HG02678 (cell line): Measurements from ENCODE around the gene CNNM1.

Experiments
- ATAC-seq: cut with Tn5 transposase; IDR thresholded peaks from one replicate; pipeline ENCODE4 v1.9.1; 2021; ENCODE audit warnings: mild to moderate bottlenecking, moderate library complexity; ENCODE audit not compliant: unreplicated experiment

CNNM1 gene

DNA sequence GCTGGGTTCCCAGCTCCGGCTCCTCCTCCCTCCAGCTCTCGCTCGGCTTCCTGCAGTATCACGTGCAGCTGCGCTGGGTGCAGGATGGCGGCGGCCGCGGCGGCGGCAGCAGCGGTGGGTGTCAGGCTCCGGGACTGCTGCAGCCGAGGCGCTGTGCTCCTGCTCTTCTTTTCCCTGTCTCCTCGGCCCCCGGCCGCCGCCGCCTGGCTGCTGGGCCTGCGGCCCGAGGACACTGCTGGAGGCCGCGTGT is at the start of gene CNNM1:
Gene CNNM1, plus strand, starts transcription at position 53 of the 250 bp plus-strand sequence. Its CDS starts 32 bp downstream, at position 85.
- peak; percentile 53 for ATAC-seq

DNA sequence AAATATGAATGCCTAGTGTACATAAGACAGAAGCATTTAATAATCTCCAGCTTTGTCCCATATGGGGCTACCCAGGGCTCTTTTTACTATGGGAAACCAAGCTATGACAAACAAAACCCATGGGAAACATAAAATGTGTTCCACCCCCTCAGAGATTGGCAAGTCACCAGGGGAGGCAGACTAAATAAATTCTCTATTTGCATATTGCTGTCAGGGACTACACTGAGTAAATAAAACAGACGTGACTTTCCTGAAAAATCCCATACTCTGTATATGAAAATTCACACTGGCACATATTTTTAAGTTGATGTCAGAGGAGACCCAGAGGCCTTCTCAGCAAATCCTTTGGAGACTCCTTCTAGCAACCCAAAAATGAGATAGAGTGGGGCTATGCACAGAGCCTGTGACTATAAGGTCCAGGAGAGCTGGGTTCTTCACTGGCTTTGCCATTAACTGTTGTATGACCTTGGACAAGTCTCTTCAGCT is 49.5 kb upstream of the CNNM1 start:
- peak; percentile 28 for ATAC-seq

DNA sequence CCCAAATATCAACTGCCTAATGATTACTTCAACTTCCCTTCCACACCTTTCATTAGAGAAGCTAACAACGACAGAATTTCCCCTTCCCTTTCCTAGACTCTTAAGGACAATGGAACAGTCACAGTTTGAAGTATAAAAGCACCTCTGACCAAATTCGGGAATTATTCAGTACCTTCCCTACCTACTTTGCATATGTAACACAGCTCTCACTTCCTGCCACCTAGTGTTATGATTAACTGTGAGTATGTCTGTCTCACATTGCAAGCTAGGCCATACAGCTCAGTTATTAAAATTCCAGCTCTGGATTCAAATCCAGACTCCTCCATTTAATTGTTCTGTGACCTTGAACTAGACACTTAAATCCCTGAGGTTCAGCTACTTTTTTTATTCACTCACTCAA is 48.7 kb upstream of the CNNM1 start:
- peak; percentile 76 for ATAC-seq

DNA sequence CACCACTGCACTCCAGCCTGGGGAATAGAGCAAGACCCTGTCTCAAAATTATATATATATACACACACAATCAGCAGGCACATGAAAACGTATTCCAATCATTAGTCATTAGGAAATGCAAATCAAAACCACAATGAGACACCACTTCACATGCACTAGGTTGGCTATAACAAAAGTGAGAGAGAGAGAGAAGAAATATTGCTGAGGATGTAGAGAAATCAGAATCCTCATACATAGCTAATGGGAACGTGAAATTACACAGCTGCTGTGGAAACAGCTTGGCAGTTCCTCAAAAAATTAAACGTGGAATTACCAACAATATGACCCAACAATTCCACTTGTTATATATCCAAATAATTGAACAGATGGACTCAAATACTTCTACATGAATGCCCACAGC is 43.3 kb upstream of the CNNM1 start:
- no peak for ATAC-seq

DNA sequence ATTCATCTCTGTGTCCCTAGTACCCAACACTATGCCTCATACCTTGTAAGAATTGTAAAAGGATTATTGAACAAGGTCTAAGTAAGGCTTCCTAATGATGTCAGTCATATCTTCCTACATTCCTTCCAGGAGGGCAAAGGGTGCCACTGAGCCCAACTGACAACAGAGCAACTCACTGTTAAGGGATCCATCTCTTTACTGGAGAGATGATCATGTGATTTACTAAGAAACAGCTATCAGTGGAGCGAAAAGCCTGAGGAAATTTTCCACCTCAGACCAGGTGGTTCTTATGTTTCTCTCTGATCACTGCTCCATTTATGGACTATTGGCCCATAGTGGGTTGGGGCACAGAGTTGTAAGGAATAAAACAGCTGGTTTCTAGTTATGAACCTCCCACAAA is 38.9 kb upstream of the CNNM1 start:
- no peak for ATAC-seq

DNA sequence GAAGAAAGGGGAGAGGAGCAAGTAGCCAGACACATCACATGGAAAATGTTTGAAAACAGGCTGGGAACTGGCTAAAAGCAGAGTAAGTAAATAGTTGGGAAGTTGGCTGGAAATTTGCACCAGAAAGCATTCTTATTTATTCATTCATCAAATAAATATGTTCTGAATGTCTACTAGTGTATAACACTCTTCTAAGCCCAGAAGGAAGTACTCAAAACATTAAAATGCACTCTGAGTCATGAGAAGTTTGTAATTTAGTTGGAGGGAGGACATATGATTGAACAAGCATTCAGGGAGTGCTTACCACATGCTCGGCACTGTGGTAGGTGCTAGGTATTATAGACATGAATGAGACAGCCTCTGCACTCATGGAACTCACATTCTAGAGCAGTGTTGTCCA is 37.0 kb upstream of the CNNM1 start:
- ATAC-seq, result no peak

DNA sequence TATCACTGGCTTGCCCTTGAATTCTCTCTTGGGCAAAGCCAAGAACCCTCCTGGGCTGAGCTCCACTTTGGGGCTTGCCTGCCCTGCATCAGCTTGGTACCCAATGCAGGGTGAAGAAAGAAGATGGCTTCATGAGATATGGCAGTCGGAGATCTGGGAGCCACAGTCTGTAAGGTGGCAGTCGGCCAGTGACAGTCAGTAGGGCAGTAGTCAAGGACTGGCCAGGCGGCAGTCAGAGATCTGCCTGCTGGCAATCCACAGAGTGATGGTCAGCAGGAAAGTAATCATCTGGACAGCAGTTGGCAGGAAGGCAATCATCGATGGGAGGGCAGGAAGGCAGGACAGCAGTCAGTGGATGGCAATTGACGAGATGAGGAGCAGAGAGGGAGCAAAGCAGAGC is 32.6 kb upstream of the CNNM1 start:
- no peak for ATAC-seq

DNA sequence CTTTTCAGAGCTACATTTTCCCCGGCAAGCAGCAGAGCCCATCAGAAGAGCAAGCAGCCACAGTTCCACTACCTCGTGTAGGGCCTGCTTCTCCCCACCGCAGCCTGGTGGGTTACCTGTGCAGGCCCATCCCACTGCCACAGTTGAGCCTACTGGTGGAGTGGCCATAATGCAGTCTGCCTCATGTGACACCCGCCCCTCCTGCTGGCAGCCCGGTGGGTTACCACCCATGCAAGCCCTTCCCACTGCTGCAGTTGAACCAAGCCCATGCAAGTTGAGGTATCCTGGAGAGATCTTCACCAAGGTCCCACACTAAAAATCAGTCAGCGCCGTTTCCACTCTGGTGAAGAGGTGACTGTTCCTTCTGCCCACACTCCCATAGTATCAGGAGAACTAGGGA is 32.1 kb upstream of the CNNM1 start:
- no peak for ATAC-seq

DNA sequence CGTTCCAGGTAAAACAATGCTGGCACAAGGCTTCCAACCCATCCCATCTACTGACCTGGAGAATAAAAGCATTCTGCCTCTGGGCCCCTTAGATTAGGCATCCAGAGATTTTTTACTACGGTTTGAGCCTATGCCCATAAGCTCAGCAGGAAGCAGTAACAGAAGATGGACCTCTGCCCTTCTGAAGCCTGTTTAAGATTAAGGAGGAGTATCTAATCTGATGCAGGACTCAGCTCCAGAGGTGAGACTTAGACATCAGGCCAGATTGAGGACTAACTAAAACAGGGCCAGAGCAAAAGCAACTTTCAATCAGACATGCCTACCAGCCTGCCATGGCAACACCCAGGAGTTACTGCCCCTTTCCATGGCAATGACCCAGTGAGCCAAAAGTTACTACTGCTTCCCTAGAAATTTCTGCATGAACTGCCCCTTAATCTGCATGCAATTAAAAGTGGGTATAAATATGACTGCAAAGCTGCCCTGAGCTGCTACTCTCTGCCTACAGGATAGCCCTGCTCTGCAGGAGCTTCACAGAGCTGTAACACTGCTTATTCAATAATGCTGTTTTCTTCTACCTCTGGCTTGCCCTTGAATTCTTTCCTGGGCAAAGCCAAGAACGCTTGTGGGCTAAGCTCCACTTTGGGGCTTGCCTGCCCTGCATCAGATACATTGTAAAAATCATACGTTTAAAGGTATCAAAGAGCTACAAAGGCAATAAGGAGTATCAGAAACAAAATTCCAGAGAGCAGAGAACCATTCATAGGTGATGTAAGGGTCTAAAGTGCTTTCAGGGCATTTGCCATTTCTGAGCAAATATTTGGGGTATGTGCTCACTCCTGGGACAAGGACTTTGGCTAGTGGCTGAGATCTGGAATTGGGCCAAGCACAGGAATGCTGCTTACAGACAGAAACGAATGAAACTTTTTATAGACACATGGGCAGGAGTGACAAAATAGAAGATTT is 25.0 kb upstream of the CNNM1 start:
- ATAC-seq, result no peak

DNA sequence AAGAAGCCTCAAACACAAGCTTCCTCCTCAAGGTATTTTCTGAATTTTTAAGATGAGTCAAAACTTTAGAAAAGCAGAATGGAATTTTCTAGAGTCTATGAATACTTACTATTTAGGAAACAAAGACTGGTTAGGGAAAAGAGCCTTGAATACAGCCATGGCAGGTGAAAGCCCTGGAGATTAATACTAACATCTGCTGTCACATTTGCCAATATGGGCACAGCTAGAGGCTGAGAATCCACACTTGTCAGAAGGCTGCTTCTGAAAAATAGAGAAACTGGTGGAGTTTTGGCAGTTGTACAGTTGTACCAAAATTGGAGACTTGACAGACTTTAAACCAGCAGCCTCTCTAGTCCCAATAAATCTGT is 24.3 kb upstream of the CNNM1 start:
- ATAC-seq, result no peak

DNA sequence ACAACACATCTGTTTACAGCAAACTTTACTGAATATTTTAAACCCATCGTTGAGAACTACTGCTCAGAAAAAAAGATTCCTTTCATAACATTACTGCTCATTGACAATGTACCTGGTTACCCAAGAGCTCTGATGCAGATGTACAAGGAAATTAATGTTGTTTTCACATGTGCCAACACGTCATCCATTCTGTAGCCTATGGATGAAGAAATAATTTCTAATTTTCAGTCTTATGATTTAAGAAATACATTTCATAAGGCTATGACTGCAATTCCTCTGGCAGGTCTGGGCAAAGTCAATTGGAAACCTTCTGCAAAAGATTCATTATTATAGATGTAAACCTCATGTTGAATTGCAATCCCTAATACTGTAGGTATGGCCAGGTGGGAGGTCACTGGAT is 16.7 kb upstream of the CNNM1 start:
- no peak for ATAC-seq

DNA sequence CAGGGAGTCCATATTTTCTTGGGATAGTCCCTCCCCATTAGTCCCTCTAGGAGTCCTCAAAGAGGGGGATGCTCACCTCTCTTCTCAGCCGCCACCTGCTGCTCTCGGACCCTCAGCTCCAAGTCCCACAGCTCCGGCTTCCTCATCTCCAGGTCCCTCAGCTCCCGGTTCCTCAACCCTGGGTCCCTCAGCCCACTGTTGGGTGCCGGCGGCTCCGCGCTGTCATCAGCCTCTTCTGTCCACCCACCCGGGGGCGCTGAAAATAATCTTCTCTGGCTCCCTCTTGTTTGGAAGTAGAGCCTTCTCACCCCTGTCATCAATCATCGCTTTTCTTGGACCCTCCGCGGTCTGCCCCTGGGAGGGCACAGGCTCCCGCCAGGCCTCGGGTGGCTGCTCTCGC is 13.3 kb upstream of the CNNM1 start:
- ATAC-seq, result no peak

DNA sequence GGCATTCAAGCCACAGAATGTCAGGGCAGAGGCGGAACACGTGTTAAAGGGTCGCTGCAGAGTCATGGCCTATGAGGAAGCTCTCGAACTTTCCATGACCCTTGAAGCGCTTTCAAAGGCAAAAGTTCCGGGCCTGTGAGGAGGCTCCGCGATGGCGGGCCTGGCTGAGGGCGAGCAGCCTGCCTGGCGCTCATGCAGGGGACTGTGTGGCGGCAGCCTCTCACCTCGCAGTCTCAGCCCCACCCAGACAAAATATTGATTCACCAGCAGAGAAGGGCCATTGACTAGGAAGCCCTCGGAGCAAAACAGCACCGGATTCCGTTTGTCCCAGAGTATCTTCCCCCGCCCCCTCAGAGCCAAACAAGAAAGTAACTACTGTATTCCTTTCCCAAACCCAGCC is 12.8 kb upstream of the CNNM1 start:
- no peak for ATAC-seq

DNA sequence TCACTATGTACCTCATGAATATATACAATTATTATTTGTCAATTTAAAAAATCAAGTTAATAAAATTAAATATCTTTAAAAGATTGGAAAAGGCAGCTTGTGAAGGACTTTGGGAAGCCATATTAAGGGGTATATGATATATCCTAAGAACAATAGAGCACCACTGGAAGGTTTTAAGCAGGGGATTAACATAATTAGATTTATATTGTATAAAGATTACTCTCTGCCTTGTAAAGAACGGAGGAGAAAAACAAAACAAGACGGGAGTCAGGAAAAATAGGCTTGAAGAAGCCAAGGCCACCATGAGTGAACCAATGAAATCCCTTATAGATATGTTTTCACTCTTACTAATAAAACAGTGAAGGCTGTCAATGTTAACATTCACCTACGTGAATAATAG is 11.1 kb upstream of the CNNM1 start:
- ATAC-seq, result no peak

DNA sequence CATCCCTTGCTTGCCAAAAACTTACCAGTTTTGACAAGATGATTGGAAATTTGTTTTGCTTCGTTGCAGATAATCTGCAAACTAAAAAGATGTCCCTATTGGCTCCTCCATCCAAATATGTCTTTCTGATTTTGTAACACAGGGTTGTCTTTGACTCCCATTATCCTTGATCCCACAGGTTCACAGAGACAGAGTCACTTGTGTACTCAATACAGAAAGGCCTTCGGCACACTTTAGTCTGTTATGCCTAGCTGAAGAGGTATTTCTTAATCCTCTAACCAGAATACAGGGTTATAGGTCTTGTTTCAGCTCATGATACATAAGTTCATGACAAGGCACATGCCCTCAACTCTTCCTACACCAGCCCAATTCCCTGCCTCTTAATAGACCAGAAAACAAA is 10.7 kb upstream of the CNNM1 start:
- ATAC-seq, result no peak

DNA sequence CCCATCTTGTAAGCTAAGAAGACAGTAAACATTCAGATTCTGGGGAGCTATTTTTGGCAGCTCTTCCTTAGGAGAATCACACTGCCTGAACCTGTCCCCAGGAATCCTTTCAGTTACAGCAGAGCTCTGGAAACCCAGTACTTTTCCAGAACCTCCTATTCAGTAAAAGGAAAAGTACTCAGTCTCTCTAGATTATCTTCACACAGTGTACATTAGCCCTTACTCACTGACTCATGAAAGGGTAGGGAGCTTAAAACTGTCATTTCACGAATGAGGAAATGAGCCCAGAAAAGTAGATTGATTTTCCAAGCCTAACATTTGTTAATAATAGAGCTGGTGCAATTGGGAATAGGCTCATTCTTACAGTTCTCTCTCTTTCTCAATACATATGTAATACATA is 3.9 kb upstream of the CNNM1 start:
- no peak for ATAC-seq

DNA sequence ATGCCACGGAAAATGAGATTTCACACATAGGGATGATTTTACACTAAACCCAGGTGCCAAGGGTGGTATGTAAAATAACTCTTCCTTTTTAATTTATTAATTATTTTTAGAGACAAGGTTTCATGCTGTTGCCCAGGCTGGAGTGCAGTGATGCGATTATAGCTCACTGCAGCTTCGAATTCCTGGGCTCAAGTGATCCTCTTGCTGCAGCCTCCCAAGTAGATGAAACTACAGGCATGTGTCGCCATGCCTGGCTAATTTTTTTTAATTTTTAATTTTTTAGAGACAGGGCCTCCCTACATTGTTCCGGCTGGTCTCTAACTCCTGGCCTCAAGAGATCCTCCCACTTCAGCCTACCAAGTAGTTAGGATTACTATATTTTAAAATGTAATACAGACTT is 2.3 kb upstream of the CNNM1 start:
- ATAC-seq, result no peak

DNA sequence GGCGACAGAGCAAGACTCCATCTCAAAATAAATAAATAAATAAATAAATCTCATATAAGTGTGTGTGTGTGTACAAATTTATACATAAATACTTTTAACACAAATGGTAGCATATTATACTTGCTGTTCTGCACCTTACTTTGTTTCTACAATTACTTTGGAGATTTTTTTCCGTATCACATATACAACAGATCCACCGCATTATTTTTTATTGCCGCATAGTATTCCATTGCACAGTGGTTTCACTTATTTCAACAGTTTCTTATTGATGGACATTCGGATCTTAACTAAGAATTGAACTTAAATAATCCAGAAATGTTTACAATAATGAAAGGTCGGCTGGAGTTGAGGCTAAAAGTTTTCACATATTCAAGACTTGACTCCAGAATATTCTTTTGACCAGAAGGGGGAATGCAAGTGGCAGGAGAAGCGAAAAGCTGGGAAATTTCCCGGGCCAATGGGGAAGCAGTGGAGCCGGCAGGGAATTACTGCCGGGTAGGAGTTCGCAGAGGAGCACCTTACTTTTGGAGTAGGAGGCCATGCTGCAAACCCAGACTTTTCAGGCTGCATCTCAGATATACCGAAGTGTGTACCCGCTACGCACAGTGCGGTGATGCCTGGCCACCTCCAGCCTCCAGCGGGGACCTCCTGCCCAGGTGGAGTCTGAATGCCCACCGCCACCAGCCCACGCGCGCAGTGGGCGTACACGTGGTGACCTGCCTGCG is 415 bp upstream of the CNNM1 start:
- ATAC-seq, result no peak

DNA sequence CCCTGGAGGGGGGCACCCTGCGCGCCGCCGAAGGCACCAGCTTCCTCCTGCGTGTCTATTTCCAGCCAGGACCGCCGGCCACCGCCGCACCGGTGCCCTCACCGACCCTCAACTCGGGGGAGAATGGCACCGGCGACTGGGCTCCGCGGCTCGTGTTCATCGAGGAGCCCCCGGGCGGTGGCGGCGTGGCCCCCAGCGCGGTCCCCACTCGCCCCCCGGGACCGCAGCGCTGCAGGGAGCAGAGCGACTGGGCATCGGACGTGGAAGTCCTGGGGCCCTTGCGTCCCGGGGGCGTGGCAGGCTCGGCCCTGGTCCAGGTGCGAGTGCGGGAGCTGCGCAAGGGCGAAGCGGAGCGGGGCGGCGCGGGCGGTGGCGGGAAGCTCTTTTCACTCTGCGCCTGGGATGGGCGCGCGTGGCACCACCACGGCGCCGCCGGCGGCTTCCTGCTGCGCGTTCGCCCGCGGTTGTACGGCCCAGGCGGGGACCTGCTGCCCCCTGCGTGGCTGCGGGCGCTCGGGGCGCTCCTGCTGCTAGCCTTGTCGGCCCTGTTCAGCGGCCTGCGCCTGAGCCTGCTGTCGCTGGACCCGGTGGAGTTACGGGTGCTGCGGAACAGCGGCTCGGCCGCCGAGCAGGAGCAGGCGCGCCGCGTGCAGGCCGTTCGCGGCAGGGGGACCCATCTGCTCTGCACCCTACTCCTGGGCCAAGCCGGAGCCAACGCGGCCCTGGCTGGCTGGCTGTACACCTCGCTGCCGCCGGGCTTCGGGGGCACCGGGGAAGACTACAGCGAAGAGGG is 594 bp downstream of the CNNM1 start:
- ATAC-seq, result peak; percentile 40

DNA sequence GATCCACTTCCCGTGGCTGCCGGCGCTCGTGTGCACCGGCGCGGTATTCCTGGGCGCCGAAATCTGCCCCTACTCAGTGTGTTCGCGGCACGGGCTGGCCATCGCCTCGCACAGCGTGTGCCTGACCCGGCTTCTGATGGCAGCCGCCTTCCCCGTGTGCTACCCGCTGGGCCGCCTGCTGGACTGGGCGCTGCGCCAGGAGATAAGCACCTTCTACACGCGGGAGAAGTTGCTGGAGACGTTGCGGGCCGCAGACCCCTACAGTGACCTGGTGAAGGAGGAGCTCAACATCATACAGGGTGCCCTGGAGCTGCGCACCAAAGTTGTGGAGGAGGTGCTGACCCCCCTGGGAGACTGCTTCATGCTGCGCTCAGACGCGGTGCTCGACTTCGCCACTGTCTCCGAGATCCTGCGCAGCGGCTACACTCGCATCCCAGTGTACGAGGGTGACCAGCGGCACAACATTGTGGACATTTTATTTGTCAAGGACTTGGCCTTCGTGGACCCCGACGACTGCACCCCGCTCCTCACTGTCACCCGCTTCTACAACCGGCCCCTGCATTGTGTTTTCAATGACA is 1.3 kb downstream of the CNNM1 start:
- no peak for ATAC-seq

DNA sequence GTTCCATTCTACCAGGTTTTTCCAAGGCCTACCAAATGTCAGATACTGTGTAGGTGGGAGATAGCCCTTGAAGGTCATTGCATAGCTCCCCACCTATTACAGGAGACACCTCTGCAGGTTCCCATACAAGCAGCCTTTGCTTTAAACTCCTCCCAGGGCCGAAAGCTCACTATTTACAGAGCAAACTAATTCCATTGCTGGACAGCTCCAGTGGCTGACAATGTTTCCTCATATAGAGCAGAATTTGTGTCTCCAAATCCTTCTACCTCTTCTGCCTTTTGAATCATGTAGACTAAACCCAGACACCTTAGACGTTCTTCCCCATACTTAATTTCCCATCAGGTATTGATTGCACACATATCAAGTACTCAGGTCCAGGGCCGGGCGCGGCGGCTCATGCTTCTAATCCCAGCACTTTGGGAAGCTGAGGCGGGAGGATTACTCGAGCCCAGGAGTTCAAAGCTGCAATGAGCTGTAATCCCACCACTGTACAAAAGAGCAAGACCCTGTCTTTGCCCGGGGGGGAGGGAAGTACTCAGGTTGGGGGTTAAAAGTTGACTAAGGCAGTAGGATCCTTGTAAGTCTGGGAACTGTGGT is 2.1 kb downstream of the CNNM1 start:
- no peak for ATAC-seq
